ENCODE results near the gene CDC14B. TPM values are rescaled to one million over a fixed set of nuclear protein-coding genes. Genes with fewer than 3 reads are reported as not detected.
"Not testable (repeated sequence)": the region's sequence is repeated elsewhere in the genome, so short reads cannot be mapped to it uniquely, and the experiment has no call there.

CDC14B gene
- total and polyA plus RNA-seq, 4 donors = 8.8 to 33.3 (median 11.3) TPM

GRCh38 chr9:96503918-96504317, 115.7 kb downstream of the CDC14B start:
- Histone ChIP-seq H3K9ac (ENCODE audit: low read depth in 1 of 2, low read length in 2 of 2) (no peak overlapping the region), H3K9me3 (ENCODE audit: control insufficient read depth in 4 of 4, low read length in 3 of 4) (no peaks in the 10 kb centered on the region), H3K27me3 (ENCODE audit: control insufficient read depth in 4 of 4, insufficient read depth in 4 of 4, low read length in 3 of 4) (no peaks in the 10 kb centered on the region), H3K27ac (ENCODE audit: low read depth in 1 of 2, low read length in 2 of 2) (no peak overlapping the region), H3K36me3 (ENCODE audit: control insufficient read depth in 4 of 4, insufficient read depth in 3 of 4, low read depth in 1 of 4, low read length in 3 of 4) (peaks cover 2 to 12% (median 7%) of the 10 kb centered on the region in 4 donors), H3K4me3 (ENCODE audit: low read depth in 1 of 3, low read length in 3 of 3) (no peak overlapping the region), H3K4me1 (ENCODE audit: control insufficient read depth in 4 of 4, insufficient read depth in 4 of 4, low read length in 3 of 4) (no peaks in the 10 kb centered on the region)
- TF ChIP-seq JUND (IDR thresholded peaks at IDR 0.05) = no peak
- no peak for TF ChIP-seq RXRA (IDR thresholded peaks at IDR 0.05)
- TF ChIP-seq MAX (IDR thresholded peaks at IDR 0.05) = no peak
- no peak for TF ChIP-seq CTCF (IDR thresholded peaks at IDR 0.05; ENCODE audit: low read depth, low read length, missing input control)
- no peak for TF ChIP-seq HNF4A (conservative IDR thresholded peaks at IDR 0.05)
- TF ChIP-seq EGR1 (IDR thresholded peaks at IDR 0.05; ENCODE audit: low read depth in 2 of 2) = no peak
- TF ChIP-seq FOXA2 (IDR thresholded peaks at IDR 0.05) = no peak
- TF ChIP-seq REST (IDR thresholded peaks at IDR 0.05) = no peak
- no peak for TF ChIP-seq FOXA1 (IDR thresholded peaks at IDR 0.05)
- no peak for TF ChIP-seq NR2F2 (IDR thresholded peaks at IDR 0.05)
- TF ChIP-seq GABPA (IDR thresholded peaks at IDR 0.05 in 1 of 2, conservative IDR thresholded peaks at IDR 0.05 in 1 of 2) = no peak
- DNase-seq (ENCODE audit: low spot score) = no peak
- 93% methylated on average over 11 of the region's 11 CpGs for WGBS

GRCh38 chr9:96503374-96503748, 116.3 kb downstream of the CDC14B start:
- peaks cover 2 to 12% (median 4%) of the 10 kb centered on the region in 4 donors for H3K36me3 ChIP-seq (ENCODE audit: control insufficient read depth in 4 of 4, insufficient read depth in 3 of 4, low read depth in 1 of 4, low read length in 3 of 4)
- H3K27ac ChIP-seq (ENCODE audit: low read depth in 1 of 2, low read length in 2 of 2); H3K4me1 ChIP-seq (ENCODE audit: control insufficient read depth in 4 of 4, insufficient read depth in 4 of 4, low read length in 3 of 4); H3K9ac ChIP-seq (ENCODE audit: low read depth in 1 of 2, low read length in 2 of 2); H3K4me3 ChIP-seq (ENCODE audit: low read depth in 1 of 3, low read length in 3 of 3); H3K27me3 ChIP-seq (ENCODE audit: control insufficient read depth in 4 of 4, insufficient read depth in 4 of 4, low read length in 3 of 4); DNase-seq (ENCODE audit: low spot score); H3K9me3 ChIP-seq (ENCODE audit: control insufficient read depth in 4 of 4, low read length in 3 of 4): not testable (repeated sequence)
- peak in 1 of 2 donors; percentile 7 for TF ChIP-seq HNF4A (conservative IDR thresholded peaks at IDR 0.05)

- H3K4me1 ChIP-seq (ENCODE audit: control insufficient read depth in 4 of 4, insufficient read depth in 4 of 4, low read length in 3 of 4) = no peaks in the 10 kb centered on the region
- H3K36me3 ChIP-seq (ENCODE audit: control insufficient read depth in 4 of 4, insufficient read depth in 3 of 4, low read depth in 1 of 4, low read length in 3 of 4) = peaks cover 2 to 12% (median 4%) of the 10 kb centered on the region in 4 donors
- no peaks in the 10 kb centered on the region for H3K27me3 ChIP-seq (ENCODE audit: control insufficient read depth in 4 of 4, insufficient read depth in 4 of 4, low read length in 3 of 4)
- H3K4me3 ChIP-seq (ENCODE audit: low read depth in 1 of 3, low read length in 3 of 3) = no peak overlapping the region
- H3K9ac ChIP-seq (ENCODE audit: low read depth in 1 of 2, low read length in 2 of 2) = no peak overlapping the region
- 96% methylated on average over 6 of the region's 6 CpGs for WGBS
- no peak overlapping the region for H3K27ac ChIP-seq (ENCODE audit: low read depth in 1 of 2, low read length in 2 of 2)
- DNase-seq (ENCODE audit: low spot score) = no peak
- H3K9me3 ChIP-seq (ENCODE audit: control insufficient read depth in 4 of 4, low read length in 3 of 4) = no peaks in the 10 kb centered on the region
- no peak for TF ChIP-seq TAF1 (conservative IDR thresholded peaks at IDR 0.05)
- no peak for TF ChIP-seq MAX (IDR thresholded peaks at IDR 0.05)
- no peak for TF ChIP-seq REST (IDR thresholded peaks at IDR 0.05)
- no peak for TF ChIP-seq SP1 (IDR thresholded peaks at IDR 0.05)
- no peak for TF ChIP-seq YY1 (IDR thresholded peaks at IDR 0.05)
- TF ChIP-seq CTCF (IDR thresholded peaks at IDR 0.05; ENCODE audit: low read depth, low read length, missing input control) = no peak
Observed at GRCh38 chr9:96502539-96503373, 116.9 kb downstream of the CDC14B start.

Measured in liver (tissue), 9 donors.